GM19043 (cell line): ENCODE data around the gene CDHR5.

Source experiments
- ATAC-seq: cut with Tn5 transposase; IDR thresholded peaks from one replicate; pipeline ENCODE4 v1.9.1; 2021; ENCODE audit warnings: low read depth; ENCODE audit not compliant: unreplicated experiment

CDHR5 gene

GRCh38 chr11:612201-612960 is 12.4 kb downstream of the CDHR5 start:
- ATAC-seq, result no peak

- ATAC-seq, result no peak
Observed at GRCh38 chr11:611001-611996, 13.5 kb downstream of the CDHR5 start.

GRCh38 chr11:610146-610801 is 14.5 kb downstream of the CDHR5 start:
- no peak for ATAC-seq

- no peak for ATAC-seq
Observed at GRCh38 chr11:609341-609811, 15.4 kb downstream of the CDHR5 start.

GRCh38 chr11:608791-609251 is 15.9 kb downstream of the CDHR5 start:
- ATAC-seq, result no peak

- no peak for ATAC-seq
Observed at GRCh38 chr11:607971-608659, 16.6 kb downstream of the CDHR5 start.

- no peak for ATAC-seq
Observed at GRCh38 chr11:607020-607780, 17.6 kb downstream of the CDHR5 start.

GRCh38 chr11:606245-606644 is 18.5 kb downstream of the CDHR5 start:
- no peak for ATAC-seq

GRCh38 chr11:605286-606129 is 19.2 kb downstream of the CDHR5 start:
- no peak for ATAC-seq

- no peak for ATAC-seq
Observed at GRCh38 chr11:603154-603553, 21.6 kb downstream of the CDHR5 start.

- no peak for ATAC-seq
Observed at GRCh38 chr11:601573-602245, 23.0 kb downstream of the CDHR5 start.

- ATAC-seq, result no peak
Observed at GRCh38 chr11:598005-598680, 26.6 kb downstream of the CDHR5 start.

GRCh38 chr11:597166-597725 is 27.5 kb downstream of the CDHR5 start:
- no peak for ATAC-seq

GRCh38 chr11:596374-596773 is 28.4 kb downstream of the CDHR5 start:
- no peak for ATAC-seq

- ATAC-seq, result no peak
Observed at GRCh38 chr11:595400-595799, 29.4 kb downstream of the CDHR5 start.

- no peak for ATAC-seq
Observed at GRCh38 chr11:593347-593746, 31.4 kb downstream of the CDHR5 start.

- no peak for ATAC-seq
Observed at GRCh38 chr11:592918-593317, 31.8 kb downstream of the CDHR5 start.
